Neuronal stem cell (in vitro differentiated cells): ENCODE results near the gene MYOZ2.

Source experiments
- DNase-seq: peaks from one replicate; pipeline ENCODE4 v3.0.0-alpha.2; 2013; ENCODE audit warnings: low spot score
- H2AFZ ChIP-seq: one replicate; pipeline ENCODE4 v1.6.1; 2013; ENCODE audit warnings: mild to moderate bottlenecking, low read length, inconsistent platforms
- H2AK5ac ChIP-seq: 2 replicates; pipeline ENCODE4 v1.6.1; 2013; ENCODE audit warnings: low read depth, mild to moderate bottlenecking, inconsistent platforms, low read length, moderate library complexity, mixed read lengths
- H2BK120ac ChIP-seq: 2 replicates; pipeline ENCODE4 v1.6.1; 2013; ENCODE audit warnings: low read depth, mild to moderate bottlenecking, inconsistent platforms, low read length, moderate library complexity, mixed read lengths
- H2BK12ac ChIP-seq: one replicate; pipeline ENCODE4 v1.6.1; 2013; ENCODE audit warnings: low read length, inconsistent platforms
- H2BK15ac ChIP-seq: 2 replicates; pipeline ENCODE4 v1.6.1; 2013; ENCODE audit warnings: mild to moderate bottlenecking, low read length, inconsistent platforms, mixed read lengths
- H2BK5ac ChIP-seq: one replicate; pipeline ENCODE4 v1.6.1; 2013; ENCODE audit warnings: inconsistent platforms, mild to moderate bottlenecking, low read length, moderate library complexity
- H3K14ac ChIP-seq: one replicate; pipeline ENCODE4 v1.6.1; 2013; ENCODE audit warnings: low read length, inconsistent platforms
- H3K18ac ChIP-seq: 2 replicates; pipeline ENCODE4 v1.6.1; 2013; ENCODE audit warnings: low read length, inconsistent platforms
- H3K23ac ChIP-seq: 2 replicates; pipeline ENCODE4 v1.6.1; 2013; ENCODE audit warnings: low read depth, mild to moderate bottlenecking, mixed read lengths, low read length, inconsistent platforms; ENCODE audit not compliant: poor library complexity
- H3K27ac ChIP-seq: replicated peaks from 3 replicates; pipeline ENCODE4 v1.5.1; 2013; ENCODE audit warnings: low read length, inconsistent platforms
- H3K27me3 ChIP-seq, 3 experiments: 2 replicates each; pipeline ENCODE4 v1.6.1; 2013; ENCODE audit warnings: low read length in 3 of 3, mild to moderate bottlenecking in 2 of 3, inconsistent platforms in 1 of 3, low read depth in 1 of 3, mixed read lengths in 1 of 3, moderate library complexity in 1 of 3; ENCODE audit not compliant: control insufficient read depth in 3 of 3, insufficient read depth in 3 of 3
- H3K36me3 ChIP-seq, 2 donors: replicated peaks in 1 of 2; 2 replicates each; pipeline ENCODE4 v1.6.1; 2013; ENCODE audit warnings: low read length in 2 of 2; ENCODE audit not compliant: control insufficient read depth in 2 of 2, insufficient read depth in 2 of 2
- H3K4ac ChIP-seq: 2 replicates; pipeline ENCODE4 v1.6.1; 2013; ENCODE audit warnings: inconsistent platforms, mild to moderate bottlenecking, low read length, moderate library complexity
- H3K4me1 ChIP-seq, 2 donors: 1 replicate in 1 of 2; 2 replicates in 1 of 2; pipeline ENCODE4 v1.6.1; 2013; ENCODE audit warnings: low read length in 2 of 2, low read depth in 1 of 2; ENCODE audit not compliant: control insufficient read depth in 2 of 2, insufficient read depth in 1 of 2
- H3K4me2 ChIP-seq: one replicate; pipeline ENCODE4 v1.6.1; 2013; ENCODE audit warnings: mild to moderate bottlenecking, low read length, inconsistent platforms; ENCODE audit not compliant: insufficient read depth, poor library complexity, severe bottlenecking
- H3K4me3 ChIP-seq, 2 donors: 2 replicates each; pipeline ENCODE4 v1.5.1; 2013; ENCODE audit warnings: low read length in 2 of 2, mild to moderate bottlenecking in 2 of 2, inconsistent platforms in 1 of 2, moderate library complexity in 1 of 2
- H3K79me1 ChIP-seq: one replicate; pipeline ENCODE4 v1.6.1; 2013; ENCODE audit warnings: low read depth, mild to moderate bottlenecking, inconsistent platforms, low read length, moderate library complexity
- H3K9ac ChIP-seq: one replicate; pipeline ENCODE4 v1.6.1; 2013; ENCODE audit warnings: mild to moderate bottlenecking, low read depth, low read length, inconsistent platforms; ENCODE audit not compliant: poor library complexity
- H3K9me3 ChIP-seq, 2 donors: replicated peaks in 1 of 2; 2 replicates each; pipeline versions ENCODE3 to v1.6.1; 2013; ENCODE audit warnings: low read length in 2 of 2, mild to moderate bottlenecking in 2 of 2, inconsistent platforms in 1 of 2, low read depth in 1 of 2, mixed read lengths in 1 of 2, moderate library complexity in 1 of 2; ENCODE audit not compliant: control insufficient read depth in 2 of 2, insufficient read depth in 1 of 2
- H4K8ac ChIP-seq: one replicate; pipeline ENCODE4 v1.6.1; 2013; ENCODE audit warnings: low read depth, mild to moderate bottlenecking, inconsistent platforms, low read length, moderate library complexity
- H4K91ac ChIP-seq: one replicate; pipeline ENCODE4 v1.6.1; 2013; ENCODE audit warnings: low read length, low read depth, mild to moderate bottlenecking, inconsistent platforms; ENCODE audit not compliant: poor library complexity
- WGBS, 2 donors: extraction: QIAGEN DNeasy Blood & Tissue Kit; methylation state at CpG; one replicate each; pipeline ENCODE4 v1.1.7; 2013; ENCODE audit warnings: missing lambda C conversion rate in 2 of 2, mixed read lengths in 1 of 2; ENCODE audit not compliant: insufficient read length in 2 of 2, insufficient replicate concordance in 1 of 2; ENCODE audit errors: extremely low coverage in 2 of 2; 5-methylcytosine and 5-hydroxymethylcytosine counted together

MYOZ2 gene

DNA sequence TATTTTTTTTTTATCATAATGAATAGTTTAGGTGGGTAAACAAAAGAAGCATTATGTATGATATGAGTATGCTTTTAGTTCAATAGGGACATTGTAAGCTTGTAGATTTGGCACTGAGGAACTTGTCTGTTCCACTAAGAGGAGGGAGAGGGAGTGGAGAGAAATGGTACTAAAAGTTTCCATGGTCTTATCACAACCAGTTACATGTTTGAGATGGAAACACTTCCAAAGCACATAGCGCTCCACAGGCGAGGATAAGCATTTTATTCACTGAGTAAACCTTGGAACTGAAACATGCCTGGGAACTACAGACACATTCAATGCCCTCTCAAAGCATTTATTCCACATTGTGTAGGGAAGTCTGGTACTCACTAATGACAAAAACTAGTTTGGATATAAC lies 15.5 kb downstream of the MYOZ2 start:
- no CpG with 5 or more reads among the region's 2 CpGs for WGBS, 2 donors
- no peak overlapping the region for H2BK120ac ChIP-seq
- no peak overlapping the region for H2BK12ac ChIP-seq
- H3K18ac ChIP-seq, result no peak overlapping the region
- H4K8ac ChIP-seq, result no peak overlapping the region
- H2AFZ ChIP-seq, result no peak overlapping the region
- no peak overlapping the region for H3K27ac ChIP-seq
- H3K4me1 ChIP-seq, result no peaks in the 10 kb centered on the region
- H3K4me3 ChIP-seq, result no peak overlapping the region
- H3K14ac ChIP-seq, result no peak overlapping the region
- no peak overlapping the region for H2BK5ac ChIP-seq
- no peak overlapping the region for H3K23ac ChIP-seq
- DNase-seq, result no peak
- no peak overlapping the region for H4K91ac ChIP-seq
- H3K9ac ChIP-seq, result no peak overlapping the region
- no peaks in the 10 kb centered on the region for H3K36me3 ChIP-seq
- no peaks in the 10 kb centered on the region for H3K27me3 ChIP-seq
- H2AK5ac ChIP-seq, result no peak overlapping the region
- H2BK15ac ChIP-seq, result no peak overlapping the region
- no peaks in the 10 kb centered on the region for H3K9me3 ChIP-seq
- no peaks in the 10 kb centered on the region for H3K79me1 ChIP-seq
- H3K4me2 ChIP-seq, result no peak overlapping the region
- H3K4ac ChIP-seq, result no peak overlapping the region

DNA sequence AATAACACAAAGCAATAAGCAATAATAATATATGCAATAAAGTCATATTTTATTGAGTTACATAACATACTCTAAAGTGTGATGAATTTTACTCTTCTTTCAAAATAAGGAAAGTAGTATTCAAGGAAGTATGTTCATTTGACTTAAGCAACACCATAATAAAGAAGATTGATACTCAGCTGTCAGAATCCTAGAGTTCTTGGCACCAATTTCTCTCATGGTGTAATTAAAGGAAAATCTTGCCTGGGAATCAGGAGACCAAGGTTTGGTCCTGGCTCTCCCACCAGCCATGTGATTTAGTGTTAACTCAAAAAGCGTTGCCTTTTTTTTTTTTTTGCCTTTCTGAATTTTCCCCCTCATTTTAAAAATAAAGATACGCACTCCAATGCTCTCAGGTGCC lies 17.1 kb downstream of the MYOZ2 start:
- no CpG with 5 or more reads among the region's 2 CpGs for WGBS, 2 donors
- H3K27me3 ChIP-seq, result no peaks in the 10 kb centered on the region
- no peaks in the 10 kb centered on the region for H3K4me1 ChIP-seq
- H4K91ac ChIP-seq, result no peak overlapping the region
- H2BK12ac ChIP-seq, result no peak overlapping the region
- no peaks in the 10 kb centered on the region for H3K79me1 ChIP-seq
- H2BK5ac ChIP-seq, result no peak overlapping the region
- no peak overlapping the region for H3K18ac ChIP-seq
- H3K23ac ChIP-seq, result no peak overlapping the region
- no peak overlapping the region for H3K14ac ChIP-seq
- H4K8ac ChIP-seq, result no peak overlapping the region
- H2BK15ac ChIP-seq, result no peak overlapping the region
- no peak overlapping the region for H3K4me2 ChIP-seq
- H2AK5ac ChIP-seq, result no peak overlapping the region
- H2AFZ ChIP-seq, result no peak overlapping the region
- H3K9ac ChIP-seq, result no peak overlapping the region
- H3K9me3 ChIP-seq, result no peaks in the 10 kb centered on the region
- H3K4ac ChIP-seq, result no peak overlapping the region
- no peaks in the 10 kb centered on the region for H3K36me3 ChIP-seq
- H3K27ac ChIP-seq, result no peak overlapping the region
- no peak overlapping the region for H3K4me3 ChIP-seq
- DNase-seq, result no peak
- H2BK120ac ChIP-seq, result no peak overlapping the region

- no peak overlapping the region for H3K9ac ChIP-seq
- no peak for DNase-seq
- H3K18ac ChIP-seq, result no peak overlapping the region
- no peaks in the 10 kb centered on the region for H3K79me1 ChIP-seq
- no peaks in the 10 kb centered on the region for H3K9me3 ChIP-seq
- H2BK5ac ChIP-seq, result no peak overlapping the region
- peak overlapping the region in 1 of 2 donors; percentile 36 for H3K4me3 ChIP-seq
- no peak overlapping the region for H3K27ac ChIP-seq
- H3K4me2 ChIP-seq, result no peak overlapping the region
- no peak overlapping the region for H3K4ac ChIP-seq
- H2BK120ac ChIP-seq, result no peak overlapping the region
- H2AK5ac ChIP-seq, result no peak overlapping the region
- H3K27me3 ChIP-seq, result no peaks in the 10 kb centered on the region
- H2BK15ac ChIP-seq, result no peak overlapping the region
- H3K4me1 ChIP-seq, result no peaks in the 10 kb centered on the region
- no peaks in the 10 kb centered on the region for H3K36me3 ChIP-seq
- no peak overlapping the region for H2BK12ac ChIP-seq
- H3K23ac ChIP-seq, result no peak overlapping the region
- WGBS, 2 donors, result no CpG with 5 or more reads among the region's 5 CpGs
- no peak overlapping the region for H4K8ac ChIP-seq
- no peak overlapping the region for H3K14ac ChIP-seq
- no peak overlapping the region for H4K91ac ChIP-seq
- H2AFZ ChIP-seq, result no peak overlapping the region
Observed at GRCh38 chr4:119162174-119162573, 26.5 kb downstream of the MYOZ2 start.

DNA sequence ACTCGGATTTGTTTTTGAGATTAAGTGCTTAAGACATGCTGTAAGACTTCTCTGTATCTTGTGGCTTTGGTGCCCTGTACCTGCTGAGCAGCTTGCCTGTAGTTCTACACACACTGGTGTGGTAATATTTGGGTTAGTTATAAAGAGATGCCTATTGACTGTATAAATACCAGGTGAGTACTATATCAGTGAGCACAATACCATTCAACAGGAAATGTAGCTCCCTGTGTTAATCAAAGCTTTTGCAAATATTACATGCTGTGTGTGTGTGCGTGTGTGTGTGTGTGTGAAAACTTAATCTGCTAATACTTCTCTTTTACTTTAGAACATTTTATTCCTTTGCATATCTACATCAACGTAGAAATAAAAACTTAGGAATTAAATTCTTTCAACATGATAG lies 30.1 kb downstream of the MYOZ2 start:
- no peak overlapping the region for H3K4me3 ChIP-seq
- no peak overlapping the region for H3K27ac ChIP-seq
- no peaks in the 10 kb centered on the region for H3K36me3 ChIP-seq
- no peak overlapping the region for H3K18ac ChIP-seq
- H3K9ac ChIP-seq, result no peak overlapping the region
- H3K27me3 ChIP-seq, result no peaks in the 10 kb centered on the region
- no peak overlapping the region for H2BK5ac ChIP-seq
- H3K79me1 ChIP-seq, result no peaks in the 10 kb centered on the region
- no peak overlapping the region for H4K91ac ChIP-seq
- H3K9me3 ChIP-seq, result no peaks in the 10 kb centered on the region
- H3K4me1 ChIP-seq, result no peaks in the 10 kb centered on the region
- H3K23ac ChIP-seq, result no peak overlapping the region
- no peak overlapping the region for H2BK12ac ChIP-seq
- H2BK15ac ChIP-seq, result no peak overlapping the region
- no CpG with 5 or more reads among the region's 3 CpGs for WGBS, 2 donors
- no peak overlapping the region for H2BK120ac ChIP-seq
- no peak overlapping the region for H2AFZ ChIP-seq
- no peak overlapping the region for H3K4me2 ChIP-seq
- H4K8ac ChIP-seq, result no peak overlapping the region
- H3K4ac ChIP-seq, result no peak overlapping the region
- DNase-seq, result no peak
- H2AK5ac ChIP-seq, result no peak overlapping the region
- no peak overlapping the region for H3K14ac ChIP-seq
